Mucosa of descending colon (tissue), 3 donors: Measurements from ENCODE around the gene ZFP69. TPM values are rescaled to one million over a fixed set of nuclear protein-coding genes. Genes with fewer than 3 reads are reported as not detected.

ENCODE experiments used
- ATAC-seq: fragments of 200-7000 bp; cut with Tn5 transposase; one replicate; pipeline ENCODE4 v1.9.1; 2020; ENCODE audit warnings: mild to moderate bottlenecking, moderate library complexity
- DNase-seq, 3 donors: peaks; one replicate each; pipeline ENCODE4 v3.0.0-alpha.2; 2020
- H3K36me3 ChIP-seq: fragments of 200-600 bp; one replicate; pipeline ENCODE4 v1.8.0; 2021; ENCODE audit warnings: low read depth, mild to moderate bottlenecking
- H3K4me1 ChIP-seq: fragments of 200-600 bp; one replicate; pipeline ENCODE4 v1.8.0; 2021; ENCODE audit warnings: low read depth, mild to moderate bottlenecking
- H3K4me3 ChIP-seq: fragments of 200-600 bp; one replicate; pipeline ENCODE4 v1.8.0; 2021; ENCODE audit warnings: mild to moderate bottlenecking
- H3K9me3 ChIP-seq: fragments of 200-600 bp; one replicate; pipeline ENCODE4 v1.8.0; 2021; ENCODE audit warnings: mild to moderate bottlenecking
- CTCF ChIP-seq: fragments of 200-600 bp; IDR thresholded peaks from one replicate; pipeline ENCODE4 v1.8.0; 2022; ENCODE audit warnings: antibody characterized with exemption, mild to moderate bottlenecking
- intact Hi-C, 2 donors: fragments of 100-400 bp; cut with DNase I in 1 of 2; cut with micrococcal nuclease in 1 of 2; formaldehyde crosslinking; loops; one replicate each; pipeline versions ENCODE4 v1.11.0 to v1.11.1; 2022; cut with DNase I, micrococcal nuclease
- total RNA-seq, 3 donors: library from RNA; stranded (reverse); fragmentation: NEBNext Ultra II Directional in 2 of 3; extraction: Animal tissue kit (Norgen Biotek cat#: 25700) in 2 of 3; gene quantifications; one replicate each; pipeline versions ENCODE4 v1.2.1 to v1.2.4, GENCODE V29; 2021 to 2023
- donor health status: DM: no; HTN: no; CAD: no; lungs with moderate emphysema.
- donor health status: DM: no; HTN: no; CAD: no.
- donor health status: DM: no; HTN: yes; CAD: no.

Gene ZFP69
- total RNA-seq, 3 donors from 2014 or later, result 2.7 to 4.6 (median 2.8) TPM

GRCh38 chr1:40535732-40536131, 58.6 kb downstream of the ZFP69 start:
- intact Hi-C loops, result no loop called here
- no peak for ATAC-seq
- DNase-seq, result no peak
- no peak for TF ChIP-seq CTCF
- no peaks in the 10 kb centered on the region for H3K9me3 ChIP-seq
- no peaks in the 10 kb centered on the region for H3K36me3 ChIP-seq
- no peak overlapping the region for H3K4me3 ChIP-seq
- H3K4me1 ChIP-seq, result peaks cover 6% of the 10 kb centered on the region

GRCh38 chr1:40539338-40539737, 62.2 kb downstream of the ZFP69 start:
- intact Hi-C loops, result no loop called here
- no peak overlapping the region for H3K4me3 ChIP-seq
- no peaks in the 10 kb centered on the region for H3K9me3 ChIP-seq
- no peaks in the 10 kb centered on the region for H3K36me3 ChIP-seq
- DNase-seq (no peak), ATAC-seq (no peak)
- TF ChIP-seq CTCF, result no peak
- no peaks in the 10 kb centered on the region for H3K4me1 ChIP-seq

Other genes with a start within 250 kb of the ZFP69 start
- gene TMCO2, start 229.4 kb upstream of the ZFP69 start, total RNA-seq, result not detected
- gene ZMPSTE24, start 219.1 kb upstream of the ZFP69 start, total RNA-seq, result 10 to 100 TPM; 46.0 to 51.9 (median 47.0) TPM
- gene COL9A2, start 160.0 kb upstream of the ZFP69 start, total RNA-seq, result 10 to 100 TPM in 1 of 3 donors, 1 to 10 TPM in 2; 3.4 to 11.2 (median 4.8) TPM
- gene SMAP2, start 103.6 kb upstream of the ZFP69 start, total RNA-seq, result 10 to 100 TPM; 22.0 to 35.6 (median 24.7) TPM
- gene ZFP69B, start 26.8 kb upstream of the ZFP69 start, total RNA-seq, result 1 to 10 TPM; 1.4 to 2.1 (median 2.1) TPM
- gene EXO5, start 31.5 kb downstream of the ZFP69 start, total RNA-seq, result 1 to 10 TPM; 4.9 to 8.8 (median 8.2) TPM
- gene ZNF684, start 54.3 kb downstream of the ZFP69 start, total RNA-seq, result 1 to 10 TPM; 5.1 to 6.7 (median 6.1) TPM
- 10 to 100 TPM in 2 of 3 donors, 1 to 10 TPM in 1; 6.9 to 23.3 (median 11.9) TPM for gene RIMS3, start 188.4 kb downstream of the ZFP69 start, total RNA-seq
- gene NFYC, start 214.4 kb downstream of the ZFP69 start, total RNA-seq, result 10 to 100 TPM; 56.2 to 76.4 (median 70.5) TPM